ENCODE data around the gene ARMH2. TPM values are rescaled to one million over a fixed set of nuclear protein-coding genes. Genes with fewer than 3 reads are reported as not detected.

Gene ARMH2
- total and polyA plus RNA-seq, 9 of the 15 experiments (the other 6 are each of a cell fraction or from before 2014, with no cell fraction given), result not detected

GRCh38 chr6:24848461-24848860 lies 49.7 kb upstream of the ARMH2 start:
- H3K79me2 ChIP-seq (ENCODE audit: control insufficient read depth, insufficient read depth, low read length), result no peaks in the 10 kb centered on the region
- ChIA-PET POLR2A (no interaction called here), CTCF (ENCODE audit: low intra/inter-chr PET ratio) (no interaction called here)
- no peak overlapping the region for H3K4me3 ChIP-seq
- BruUV-seq (replicated peaks), result no TSS peak
- ATAC-seq (no peak), FAIRE-seq (no peak), DNase-seq (ENCODE audit: extremely low read depth in 1 of 4, low spot score in 3 of 4) (no peak)
- H3K4me2 ChIP-seq (ENCODE audit: insufficient read depth, low read length), result no peak overlapping the region
- H3K9ac ChIP-seq (ENCODE audit: insufficient read depth in 1 of 2, low read depth in 2 of 2, low read length in 2 of 2), result no peak overlapping the region
- no peak for TF ChIP-seq RBM17 (IDR thresholded peaks at IDR 0.05; ENCODE audit: borderline replicate concordance, low read depth, low read length)
- no peak for TF ChIP-seq ZNF121 (CRISPR knock-in tag; conservative IDR thresholded peaks at IDR 0.05)
- no peak for TF ChIP-seq NR2F6 (CRISPR knock-in tag; IDR thresholded peaks at IDR 0.05)
- TF ChIP-seq MIER1 (IDR thresholded peaks at IDR 0.05; ENCODE audit: low read depth), result no peak
- no peak for TF ChIP-seq ERF (CRISPR knock-in tag; IDR thresholded peaks at IDR 0.05)
- no peak for TF ChIP-seq ZNF586 (CRISPR knock-in tag; conservative IDR thresholded peaks at IDR 0.05)
- no peak for TF ChIP-seq CREB3 (tag; conservative IDR thresholded peaks at IDR 0.05; ENCODE audit: low read depth)
- TF ChIP-seq GTF3C2 (IDR thresholded peaks at IDR 0.05; ENCODE audit: borderline replicate concordance, extremely low read depth, insufficient read length), result no peak
- TF ChIP-seq SIX5 (IDR thresholded peaks at IDR 0.05; ENCODE audit: borderline replicate concordance in 1 of 2, insufficient read depth in 1 of 2, low read depth in 1 of 2, low read length in 2 of 2), result no peak
- TF ChIP-seq ZNF778 (CRISPR knock-in tag; IDR thresholded peaks at IDR 0.05), result no peak
- no peak for TF ChIP-seq ZNF444 (CRISPR knock-in tag; IDR thresholded peaks at IDR 0.05)
- H3K27me3 ChIP-seq (ENCODE audit: control insufficient read depth in 2 of 2, insufficient read depth in 2 of 2, low read length in 2 of 2), result peaks cover 20 to 51% of the 10 kb centered on the region in 2 experiments; a peak in 4 of 5 replicates
- no peaks in the 10 kb centered on the region for H4K20me1 ChIP-seq (replicated peaks; ENCODE audit: control insufficient read depth, insufficient read depth, low read length)
- no peaks in the 10 kb centered on the region for H3K4me1 ChIP-seq (replicated peaks in 1 of 2; ENCODE audit: control insufficient read depth in 2 of 2, insufficient read depth in 2 of 2, low read length in 2 of 2)
- in situ Hi-C loops (cut with MboI) (no loop called here), intact Hi-C loops (cut with micrococcal nuclease) (no loop called here)
- H3K9me1 ChIP-seq (ENCODE audit: control insufficient read depth, insufficient read depth, low read length), result no peaks in the 10 kb centered on the region
- H3K9me3 ChIP-seq (replicated peaks; ENCODE audit: control insufficient read depth, insufficient read depth, low read depth, low read length), result no peaks in the 10 kb centered on the region
- no peak overlapping the region for H3K27ac ChIP-seq (ENCODE audit: extremely low read depth, low read depth, low read length)
- no peaks in the 10 kb centered on the region for H3K36me3 ChIP-seq (ENCODE audit: control insufficient read depth, insufficient read depth, low read length)
- H2AFZ ChIP-seq (ENCODE audit: low read depth, low read length), result no peak overlapping the region
- WGBS (ENCODE audit: insufficient coverage, low coverage, missing lambda C conversion rate), result 2% methylated on average over 4 of the region's 4 CpGs

All from K562 (cell line).